Upper lobe of right lung (tissue), 1 donor: ENCODE data around the gene VPS25. TPM values are rescaled to one million over a fixed set of nuclear protein-coding genes. Genes with fewer than 3 reads are reported as not detected.
A peak's percentile ranks its signal among the peaks of the same experiment; 100 is the strongest.
"Not testable (repeated sequence)": the region's sequence is repeated elsewhere in the genome, so short reads cannot be mapped to it uniquely, and the experiment has no call there.

Source experiments
- ATAC-seq: fragments of 200-7000 bp; cut with Tn5 transposase; one replicate; pipeline ENCODE4 v1.9.1; 2020; ENCODE audit warnings: mild to moderate bottlenecking, moderate library complexity
- DNase-seq: peaks from one replicate; pipeline ENCODE4 v3.0.0-alpha.2; 2020
- H3K27ac ChIP-seq: fragments of 200-600 bp; one replicate; pipeline ENCODE4 v1.8.0; 2022
- H3K27me3 ChIP-seq: fragments of 200-600 bp; one replicate; pipeline ENCODE4 v1.8.0; 2022; ENCODE audit warnings: mild to moderate bottlenecking
- H3K36me3 ChIP-seq: fragments of 200-600 bp; one replicate; pipeline ENCODE4 v1.8.0; 2022
- H3K4me1 ChIP-seq: fragments of 200-600 bp; one replicate; pipeline ENCODE4 v1.8.0; 2022
- H3K4me3 ChIP-seq: fragments of 200-600 bp; one replicate; pipeline ENCODE4 v1.8.0; 2022; ENCODE audit warnings: mild to moderate bottlenecking
- H3K9me3 ChIP-seq: fragments of 200-600 bp; one replicate; pipeline ENCODE4 v1.8.0; 2022
- intact Hi-C: fragments of 100-400 bp; cut with DNase I; formaldehyde crosslinking; loops from one replicate; pipeline ENCODE4 v1.11.0; 2022
- long read RNA-seq: library from polyadenylated mRNA; unstranded; transcript quantifications from one replicate; pipeline ENCODE4 v2.0.0, GENCODE V29; 2021
- total RNA-seq: library from RNA; stranded (reverse); fragmentation: NEBNext Ultra II Directional; extraction: Animal tissue kit (Norgen Biotek cat#: 25700); gene quantifications from one replicate; pipeline ENCODE4 v1.2.1, GENCODE V29; 2021
- TF ChIP-seq, protein P1 (sequence below): fragments of 200-600 bp; IDR thresholded peaks from one replicate; pipeline ENCODE4 v1.8.0; 2022; ENCODE audit warnings: antibody characterized with exemption
- donor health status: DM: no; HTN: yes; CAD: no; lungs with severe emphysema.

Gene VPS25
- total RNA-seq, result 42.3 TPM
- long read RNA-seq, transcript VPS25-201 (6 exons, 1,101 nt), result major isoform, 40 of 43 reads
- long read RNA-seq, partial matches to known transcripts, result 1 of 43 reads
- long read RNA-seq, other reads (novel, unspliced or antisense), result 1 of 43 reads

DNA sequence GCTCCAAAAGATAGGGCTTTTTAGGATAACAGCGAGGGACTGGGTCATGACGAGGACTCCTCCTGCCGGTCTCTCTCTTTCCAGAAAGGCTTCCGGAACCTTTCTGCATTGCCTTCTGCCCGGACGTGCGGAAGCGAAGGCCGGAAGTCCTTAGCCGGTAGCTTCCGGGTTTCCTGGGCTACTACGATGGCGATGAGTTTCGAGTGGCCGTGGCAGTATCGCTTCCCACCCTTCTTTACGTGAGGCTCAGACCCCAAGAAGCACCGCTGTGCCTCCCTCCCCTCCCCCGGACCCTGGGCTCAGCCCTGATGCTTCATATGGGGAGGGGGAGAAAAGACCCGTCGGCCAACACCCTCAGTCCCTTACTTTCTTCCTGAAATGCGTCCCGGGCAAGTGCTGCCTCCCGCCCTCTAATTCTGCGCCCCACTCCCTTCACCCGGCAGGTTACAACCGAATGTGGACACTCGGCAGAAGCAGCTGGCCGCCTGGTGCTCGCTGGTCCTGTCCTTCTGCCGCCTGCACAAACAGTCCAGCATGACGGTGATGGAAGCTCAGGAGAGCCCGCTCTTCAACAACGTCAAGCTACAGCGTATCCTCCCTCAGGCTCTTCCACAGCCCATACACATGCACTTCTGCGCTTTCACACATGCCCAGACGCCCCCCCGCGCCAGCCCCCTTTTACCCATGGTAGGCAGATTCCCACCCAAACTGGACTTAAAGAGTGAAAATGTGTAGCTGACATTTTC lies at the start of gene VPS25:
TSS of gene VPS25 (plus strand) at position 160 of the 746 bp plus-strand sequence. CDS start at position 187, 27 bp downstream.
- Histone ChIP-seq H3K27ac (peak within 1 kb of the TSS; percentile 84), H3K4me3 (peak within 1 kb of the TSS; percentile 86), H3K36me3 (peaks cover 35% of the 10 kb centered on the region), H3K27me3 (no peaks in the 10 kb centered on the region), H3K4me1 (peaks cover 14% of the 10 kb centered on the region), H3K9me3 (no peaks in the 10 kb centered on the region)
- DNase-seq, result peak; percentile 87
- TF ChIP-seq, protein P1, sequence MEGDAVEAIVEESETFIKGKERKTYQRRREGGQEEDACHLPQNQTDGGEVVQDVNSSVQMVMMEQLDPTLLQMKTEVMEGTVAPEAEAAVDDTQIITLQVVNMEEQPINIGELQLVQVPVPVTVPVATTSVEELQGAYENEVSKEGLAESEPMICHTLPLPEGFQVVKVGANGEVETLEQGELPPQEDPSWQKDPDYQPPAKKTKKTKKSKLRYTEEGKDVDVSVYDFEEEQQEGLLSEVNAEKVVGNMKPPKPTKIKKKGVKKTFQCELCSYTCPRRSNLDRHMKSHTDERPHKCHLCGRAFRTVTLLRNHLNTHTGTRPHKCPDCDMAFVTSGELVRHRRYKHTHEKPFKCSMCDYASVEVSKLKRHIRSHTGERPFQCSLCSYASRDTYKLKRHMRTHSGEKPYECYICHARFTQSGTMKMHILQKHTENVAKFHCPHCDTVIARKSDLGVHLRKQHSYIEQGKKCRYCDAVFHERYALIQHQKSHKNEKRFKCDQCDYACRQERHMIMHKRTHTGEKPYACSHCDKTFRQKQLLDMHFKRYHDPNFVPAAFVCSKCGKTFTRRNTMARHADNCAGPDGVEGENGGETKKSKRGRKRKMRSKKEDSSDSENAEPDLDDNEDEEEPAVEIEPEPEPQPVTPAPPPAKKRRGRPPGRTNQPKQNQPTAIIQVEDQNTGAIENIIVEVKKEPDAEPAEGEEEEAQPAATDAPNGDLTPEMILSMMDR, result no peak
- intact Hi-C loops, result no loop called here
- peak; percentile 96 for ATAC-seq

- TF ChIP-seq, protein P1, result no peak
- Histone ChIP-seq H3K4me1 (no peaks in the 10 kb centered on the region), H3K36me3 (peaks cover 99% of the 10 kb centered on the region), H3K27ac (no peak overlapping the region), H3K4me3 (no peak overlapping the region), H3K9me3 (no peaks in the 10 kb centered on the region), H3K27me3 (no peaks in the 10 kb centered on the region)
- DNase-seq (no peak), ATAC-seq (no peak)
- intact Hi-C loops, result no loop called here
These were observed 49.6 kb upstream of the VPS25 start for GRCh38 chr17:42723636-42724035.

DNA sequence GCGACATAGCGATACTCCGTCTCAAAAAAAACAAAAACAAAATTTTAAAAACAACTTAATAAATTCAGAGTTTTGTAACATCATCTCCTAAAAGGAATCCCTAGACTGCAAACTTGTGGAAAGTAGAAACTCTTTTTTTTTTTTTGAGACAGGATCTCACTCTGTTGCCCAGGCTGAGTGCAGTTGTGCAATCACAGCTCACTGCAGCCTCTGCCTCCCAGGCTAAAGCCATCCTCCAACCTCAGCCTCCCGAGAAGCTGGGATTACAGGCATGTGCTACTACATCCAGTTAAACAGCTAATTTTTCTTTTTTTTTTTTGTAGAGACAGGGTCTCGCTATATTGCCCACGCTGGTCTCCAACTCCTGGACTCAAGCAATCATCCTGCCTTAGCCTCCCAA lies 48.1 kb upstream of the VPS25 start:
- Histone ChIP-seq H3K4me1 (no peaks in the 10 kb centered on the region), H3K27me3 (no peaks in the 10 kb centered on the region), H3K4me3 (no peak overlapping the region), H3K27ac (no peak overlapping the region), H3K36me3 (peaks cover 92% of the 10 kb centered on the region), H3K9me3 (no peaks in the 10 kb centered on the region)
- DNase-seq, result no peak
- intact Hi-C loops, result no loop called here
- ATAC-seq, result no peak
- TF ChIP-seq, protein P1, result no peak

DNA sequence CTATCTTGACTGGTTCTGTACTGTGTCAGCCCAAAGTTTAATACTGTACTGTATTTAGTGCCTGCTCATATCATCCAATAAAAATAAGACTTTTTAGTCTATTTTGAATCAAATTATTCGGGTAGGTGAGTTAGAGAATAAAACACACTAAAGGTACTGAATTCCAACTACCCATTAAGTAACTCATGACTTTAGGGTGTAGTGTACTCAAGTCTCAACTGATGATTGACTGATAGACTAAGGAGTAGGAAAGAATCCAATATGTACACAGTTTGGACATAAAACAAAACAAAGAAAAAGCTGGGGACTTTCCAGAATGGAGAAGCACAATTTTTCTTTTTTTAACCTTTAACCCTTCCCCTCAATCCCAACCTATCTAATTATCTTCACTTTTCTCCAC lies 32.5 kb upstream of the VPS25 start:
- no peak overlapping the region for H3K4me3 ChIP-seq
- DNase-seq, result no peak
- no peak overlapping the region for H3K27ac ChIP-seq

GRCh38 chr17:42742916-42743315 lies 30.3 kb upstream of the VPS25 start:
- H3K9me3 ChIP-seq, intact Hi-C loops, H3K36me3 ChIP-seq, H3K27me3 ChIP-seq, H3K4me3 ChIP-seq, ATAC-seq, DNase-seq: not testable (repeated sequence)
- H3K4me1 ChIP-seq, result peaks cover 18% of the 10 kb centered on the region
- peak overlapping the region; percentile 91 for H3K27ac ChIP-seq

More for the DNA sequence above, 32.5 kb upstream of the VPS25 start:
- TF ChIP-seq, protein P1, result no peak
- H3K36me3 ChIP-seq, result no peaks in the 10 kb centered on the region
- no peak for ATAC-seq
- H3K27me3 ChIP-seq, result no peaks in the 10 kb centered on the region
- H3K9me3 ChIP-seq, result no peaks in the 10 kb centered on the region
- intact Hi-C loops, result no loop called here
- peaks cover 24% of the 10 kb centered on the region for H3K4me1 ChIP-seq

DNA sequence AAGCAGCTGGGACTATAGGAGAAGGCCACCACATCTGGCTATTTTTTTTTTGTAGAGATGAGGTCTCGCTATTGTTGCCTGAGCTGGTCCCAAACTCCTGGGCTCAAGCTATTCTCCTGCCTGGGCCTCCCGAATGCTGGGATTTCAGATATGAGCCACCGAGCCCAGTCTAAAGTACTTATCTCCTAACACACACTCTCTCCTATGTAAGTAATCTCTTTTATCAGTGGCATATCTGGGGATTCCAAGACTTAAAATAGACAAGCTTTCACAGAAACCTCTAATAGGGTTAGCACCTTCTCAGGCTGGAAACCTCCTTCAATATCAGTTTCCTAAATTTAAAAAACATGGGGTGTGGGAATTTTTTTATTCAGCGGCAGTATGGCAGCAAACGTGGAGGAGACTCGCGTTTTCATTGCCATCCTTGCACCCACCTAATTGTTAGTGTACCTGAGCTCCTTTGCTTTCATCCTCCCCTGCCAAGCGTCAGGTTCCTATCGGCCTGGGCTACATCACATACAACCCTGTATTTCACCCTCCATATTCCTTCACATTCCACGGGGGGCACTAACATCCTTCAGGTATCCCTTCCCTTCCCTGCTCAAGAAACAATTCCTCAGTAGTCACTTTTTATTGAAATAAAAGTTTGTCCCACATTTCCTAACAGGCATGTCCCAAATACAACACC lies 29.5 kb upstream of the VPS25 start:
- ATAC-seq, result no peak
- Histone ChIP-seq H3K4me1 (peaks cover 18% of the 10 kb centered on the region), H3K9me3 (no peaks in the 10 kb centered on the region), H3K27ac (peak overlapping the region; percentile 91), H3K36me3 (no peaks in the 10 kb centered on the region), H3K27me3 (no peaks in the 10 kb centered on the region), H3K4me3 (peak overlapping the region; percentile 79)
- intact Hi-C loops, result no loop called here
- no peak for DNase-seq
- TF ChIP-seq, protein P1, result no peak
